Posterior vena cava (tissue), 2 donors: ENCODE results near the gene KIF26B. TPM values are rescaled to one million over a fixed set of nuclear protein-coding genes. Genes with fewer than 3 reads are reported as not detected.

Experiments used
- DNase-seq: peaks from one replicate; pipeline ENCODE4 v3.0.0-alpha.2; 2020; ENCODE audit warnings: low spot score
- intact Hi-C, 2 donors: fragments of 100-400 bp; cut with DNase I; formaldehyde crosslinking; loops; one replicate each; pipeline versions ENCODE4 v1.14.1 to v1.14.2; 2022 to 2023
- total RNA-seq, 2 donors: library from RNA; stranded (reverse); fragmentation: NEBNext Ultra II Directional; extraction: Animal tissue kit (Norgen Biotek cat#: 25700); gene quantifications; one replicate each; pipeline ENCODE4 v1.2.1, GENCODE V29; 2021
- donor health status: DM: yes; HTN: yes; CAD: no.
- donor health status: DM: yes; HTN: yes; CAD: no.

KIF26B gene
- total RNA-seq, 2 donors from 2014 or later = 0.62 to 0.65 TPM

DNA sequence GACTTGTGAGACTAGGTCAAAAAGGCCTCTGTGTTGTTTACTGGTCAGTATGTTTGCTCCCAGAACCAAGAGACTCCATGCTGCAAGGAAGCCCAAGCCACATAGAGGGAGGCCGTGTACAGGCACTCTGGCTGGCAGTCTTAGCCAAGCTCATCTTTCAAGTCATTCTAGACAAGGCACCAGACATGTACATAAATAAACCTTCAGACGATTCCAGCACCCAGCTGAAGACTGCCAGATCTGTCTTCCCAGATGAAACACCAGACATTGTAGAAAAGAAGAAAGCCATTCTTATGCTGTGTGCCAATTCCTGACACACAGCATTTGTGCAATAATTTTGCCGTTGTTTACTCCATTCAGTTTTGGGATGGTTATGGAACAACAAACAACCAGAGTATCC lies 595.5 kb downstream of the KIF26B start:
- intact Hi-C loops = no loop called here
- no peak for DNase-seq

DNA sequence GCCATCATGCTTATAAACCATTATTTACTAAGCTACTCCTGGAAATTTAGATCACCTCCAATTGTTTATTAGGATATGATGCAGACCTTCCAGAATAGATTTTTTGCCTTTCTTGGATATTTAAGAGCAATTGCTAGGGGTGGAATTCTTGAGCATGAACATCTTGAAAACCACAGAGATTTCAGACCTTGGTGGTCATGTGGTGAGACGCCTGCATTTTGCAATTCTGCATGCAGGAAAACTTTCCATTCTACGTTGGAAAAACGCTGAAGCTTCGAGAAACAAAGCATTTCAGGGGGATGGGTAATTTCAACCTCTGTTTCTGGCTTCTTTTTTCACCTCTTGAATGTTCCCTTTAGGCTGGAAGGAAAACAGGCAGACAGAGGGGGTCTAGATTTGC lies 596.3 kb downstream of the KIF26B start:
- DNase-seq = no peak
- intact Hi-C loops = no loop called here

DNA sequence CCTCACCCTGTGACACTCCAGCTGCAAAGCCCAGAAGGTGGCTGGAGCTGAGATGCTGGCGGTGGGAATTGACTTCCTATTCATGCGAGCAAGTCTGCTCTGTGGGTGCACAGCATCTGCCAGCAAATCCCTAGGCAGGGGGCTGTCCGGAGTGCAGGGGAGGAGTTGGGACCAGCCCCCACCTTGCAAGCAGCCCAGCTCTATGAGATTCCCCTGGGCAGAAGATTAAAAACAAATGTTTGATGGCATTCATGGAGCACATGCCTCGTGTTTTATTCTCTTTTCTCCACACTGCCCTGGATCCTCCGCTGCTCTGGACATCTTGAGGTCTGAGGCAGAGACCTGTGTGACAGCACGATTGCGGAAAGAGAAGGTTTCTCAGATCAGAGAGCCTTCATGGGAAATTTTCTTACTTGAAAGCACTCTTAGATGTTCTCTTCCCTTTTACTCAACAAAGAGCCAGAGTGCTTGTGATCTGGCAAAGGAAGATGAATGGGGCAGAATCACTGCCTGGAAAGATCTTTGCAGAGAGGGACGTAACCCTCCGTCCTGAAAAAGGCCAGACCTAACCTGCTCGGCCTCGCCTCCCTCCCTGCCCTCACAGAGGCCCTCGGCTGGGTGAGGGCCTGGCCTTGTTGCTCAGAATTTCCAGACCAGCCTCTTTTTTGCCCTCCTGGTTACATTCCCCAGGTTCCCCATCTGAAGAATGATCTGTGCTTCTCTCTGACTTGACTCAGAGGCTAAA lies 597.1 kb downstream of the KIF26B start:
- DNase-seq = no peak
- intact Hi-C loops = no loop called here

DNA sequence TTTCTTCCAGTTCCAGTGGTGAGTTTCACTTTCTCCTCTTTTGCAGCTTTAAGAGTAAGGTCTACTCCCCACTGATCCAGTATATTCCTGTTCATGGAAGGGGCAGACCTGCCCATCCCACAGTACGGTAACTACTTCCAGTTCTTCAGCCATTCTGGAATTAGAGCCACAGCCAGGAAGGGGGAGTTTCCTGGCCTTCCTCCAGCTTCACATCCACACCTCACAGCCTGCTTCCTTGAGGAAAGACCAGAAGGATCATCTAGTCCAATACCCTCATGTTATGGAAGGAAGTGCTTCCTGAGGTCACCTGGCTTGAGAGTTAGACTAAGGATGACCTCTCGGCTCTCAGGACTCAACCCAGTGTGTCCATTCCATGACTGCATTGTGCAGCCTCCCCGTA lies 597.8 kb downstream of the KIF26B start:
- intact Hi-C loops = no loop called here
- no peak for DNase-seq

DNA sequence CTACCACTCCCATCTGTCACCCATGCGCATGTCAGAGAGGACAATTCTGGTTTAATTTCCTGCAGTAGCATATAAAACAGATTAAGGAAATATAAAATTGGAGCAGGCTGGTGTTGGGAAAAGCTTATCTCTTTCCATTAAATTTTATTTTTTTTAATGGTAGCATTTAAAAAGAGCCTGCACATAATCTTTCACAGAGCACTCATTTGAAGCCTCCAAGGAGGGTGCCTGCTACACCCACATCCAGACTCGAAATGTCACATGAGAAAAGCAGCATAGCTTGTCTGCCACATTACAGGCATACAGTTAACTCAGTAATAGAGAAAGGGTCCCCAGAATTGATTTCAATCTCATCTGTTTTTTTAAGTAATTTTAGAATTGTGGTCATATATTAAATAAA lies 599.0 kb downstream of the KIF26B start:
- no peak for DNase-seq
- intact Hi-C loops = no loop called here

DNA sequence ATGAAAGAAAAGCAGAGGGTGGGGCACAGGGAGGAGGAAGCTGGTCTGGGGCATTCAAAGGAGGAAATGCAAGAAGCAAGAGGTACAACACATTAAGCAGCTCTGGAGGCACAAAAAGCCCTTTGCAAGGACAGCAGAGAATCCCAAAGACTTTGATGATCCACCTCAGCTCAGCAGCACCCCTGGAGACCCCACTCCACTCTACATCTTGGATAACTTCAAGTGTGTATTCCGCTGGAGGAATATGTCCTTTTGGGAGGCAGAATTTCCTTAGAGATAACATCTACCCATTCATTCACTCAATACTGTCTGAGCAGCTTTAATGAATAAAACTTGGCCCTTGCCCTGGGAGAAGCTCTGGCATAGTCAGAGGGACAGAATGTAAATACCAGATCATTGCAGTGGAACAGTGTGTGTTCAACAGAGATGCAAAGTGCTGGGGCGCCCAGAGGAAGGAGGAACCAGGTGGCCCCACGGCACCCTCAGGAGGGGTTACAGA lies 599.7 kb downstream of the KIF26B start:
- intact Hi-C loops = no loop called here
- DNase-seq = no peak
